Aorta (tissue), 5 donors: ENCODE results near the gene CUX1. TPM values are rescaled to one million over a fixed set of nuclear protein-coding genes. Genes with fewer than 3 reads are reported as not detected.

Source experiments
- ATAC-seq: fragments of 200-7000 bp; cut with Tn5 transposase; one replicate; pipeline ENCODE4 v1.9.1; 2022; ENCODE audit warnings: moderate library complexity; ENCODE audit not compliant: low FRiP score
- DNase-seq, 2 donors: peaks; one replicate each; pipeline ENCODE4 v3.0.0-alpha.2; 2020
- H3K27ac ChIP-seq, 2 donors: one replicate each; pipeline ENCODE4 v1.5.1; 2013; ENCODE audit warnings: low read length in 2 of 2, mild to moderate bottlenecking in 2 of 2, moderate library complexity in 2 of 2, control low read depth in 1 of 2, inconsistent platforms in 1 of 2, low read depth in 1 of 2
- H3K27me3 ChIP-seq, 2 donors: one replicate each; pipeline ENCODE4 v1.6.1; 2013; ENCODE audit warnings: control low read depth in 1 of 2, low read length in 1 of 2, mild to moderate bottlenecking in 1 of 2, moderate library complexity in 1 of 2; ENCODE audit not compliant: insufficient read depth in 2 of 2, control insufficient read depth in 1 of 2
- H3K36me3 ChIP-seq, 2 donors: one replicate each; pipeline ENCODE4 v1.6.1; 2013; ENCODE audit warnings: control low read depth in 1 of 2, low read length in 1 of 2, mild to moderate bottlenecking in 1 of 2; ENCODE audit not compliant: insufficient read depth in 2 of 2, control insufficient read depth in 1 of 2
- H3K4me1 ChIP-seq, 2 donors: one replicate each; pipeline ENCODE4 v1.6.1; 2013; ENCODE audit warnings: low read length in 2 of 2, control low read depth in 1 of 2, mild to moderate bottlenecking in 1 of 2, moderate library complexity in 1 of 2; ENCODE audit not compliant: insufficient read depth in 2 of 2, control insufficient read depth in 1 of 2
- H3K4me3 ChIP-seq, 2 donors: one replicate each; pipeline ENCODE4 v1.5.1; 2013; ENCODE audit warnings: low read length in 2 of 2, control low read depth in 1 of 2, mild to moderate bottlenecking in 1 of 2
- H3K9me3 ChIP-seq: one replicate; pipeline ENCODE4 v1.6.1; 2013; ENCODE audit warnings: mild to moderate bottlenecking, low read length; ENCODE audit not compliant: control insufficient read depth
- WGBS, 2 donors: extraction: QIAGEN DNeasy Blood & Tissue Kit; methylation state at CpG; one replicate each; pipeline ENCODE4 v1.1.7; 2013; 5-methylcytosine and 5-hydroxymethylcytosine counted together
- intact Hi-C, 2 donors: fragments of 100-400 bp; cut with DNase I; formaldehyde crosslinking; loops; one replicate each; pipeline versions ENCODE4 v1.14.2 to v1.15.0; 2022
- polyA plus RNA-seq, 2 donors: library from polyadenylated mRNA; stranded (reverse); fragments of 200-250 nt; gene quantifications; one replicate each; pipeline ENCODE4 v1.2.3, GENCODE V29; 2013
- total RNA-seq, 2 donors: library from RNA; stranded (reverse); fragmentation: NEBNext Ultra II Directional; extraction: Animal tissue kit (Norgen Biotek cat#: 25700); gene quantifications; one replicate each; pipeline ENCODE4 v1.2.1, GENCODE V29; 2021
- donor health status: healthy with polysubstance abuse.
- donor health status: Bipolar disorder and iron deficiency.
- donor health status: DM: no; HTN: no; CAD: no.
- donor health status: DM: no; HTN: no; CAD: no.
- donor health status: DM: yes; HTN: yes; CAD: no.

Gene CUX1
- total and polyA plus RNA-seq, 4 donors: 51.6 to 159 (median 94.1) TPM

DNA sequence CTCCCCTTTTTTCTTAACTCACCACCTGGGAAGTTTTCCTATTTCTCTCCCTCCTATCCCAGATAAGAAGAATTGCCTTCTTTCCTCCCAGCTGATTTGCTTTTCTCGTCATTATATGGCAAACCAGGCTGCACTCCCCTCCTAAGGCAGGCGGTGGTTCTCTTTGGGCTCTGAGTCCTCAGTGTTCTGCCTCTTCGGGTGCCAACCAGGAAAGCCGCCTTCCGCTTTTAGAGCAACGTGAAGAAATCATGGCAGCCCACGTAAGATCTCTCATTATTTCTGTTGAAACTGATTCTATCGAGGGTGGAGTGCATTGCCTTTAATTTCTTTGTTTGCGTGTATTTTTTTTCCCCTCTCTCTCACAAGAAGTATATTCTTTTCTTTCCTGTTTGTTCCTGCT, 141.9 kb downstream of the CUX1 start:
- H3K27ac ChIP-seq: no peak overlapping the region
- DNase-seq: no peak
- intact Hi-C loops: no loop called here
- 86 to 87% methylated on average over 9 of the region's 9 CpGs for WGBS, 2 donors
- H3K27me3 ChIP-seq: no peaks in the 10 kb centered on the region
- no peaks in the 10 kb centered on the region for H3K4me1 ChIP-seq
- no peak for ATAC-seq
- no peak overlapping the region for H3K4me3 ChIP-seq
- no peaks in the 10 kb centered on the region for H3K36me3 ChIP-seq
- H3K9me3 ChIP-seq: no peaks in the 10 kb centered on the region

DNA sequence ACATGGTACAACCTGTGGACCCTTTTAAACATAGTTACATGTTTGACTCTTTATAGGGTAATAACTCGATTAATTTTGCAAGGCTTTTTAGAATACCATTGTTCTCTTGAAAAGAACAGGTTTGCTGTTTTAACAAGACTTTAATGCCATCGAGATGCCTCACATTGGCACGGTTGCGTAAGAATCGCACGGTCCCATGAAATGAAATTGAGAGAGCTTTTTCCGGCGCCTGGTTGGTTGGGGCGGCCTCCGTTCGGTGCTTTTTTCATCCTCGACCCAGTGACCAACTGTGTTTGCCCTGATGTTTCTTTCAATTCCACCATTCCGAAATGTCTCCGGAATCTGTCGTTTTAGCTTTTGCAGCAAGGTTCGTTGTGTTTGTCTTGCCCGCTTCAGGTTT, 142.4 kb downstream of the CUX1 start:
- Histone ChIP-seq H3K4me3 (no peak overlapping the region), H3K27ac (no peak overlapping the region), H3K27me3 (no peaks in the 10 kb centered on the region), H3K4me1 (no peaks in the 10 kb centered on the region), H3K9me3 (no peaks in the 10 kb centered on the region), H3K36me3 (no peaks in the 10 kb centered on the region)
- 97% methylated on average over 17 of the region's 17 CpGs for WGBS, 2 donors
- intact Hi-C loops: loop anchor here in 1 of 2 donors (1.0 kb wide), 1 partner anchor 19 kb away; no protein-coding TSS in a partner anchor
- no peak for ATAC-seq
- DNase-seq: no peak

DNA sequence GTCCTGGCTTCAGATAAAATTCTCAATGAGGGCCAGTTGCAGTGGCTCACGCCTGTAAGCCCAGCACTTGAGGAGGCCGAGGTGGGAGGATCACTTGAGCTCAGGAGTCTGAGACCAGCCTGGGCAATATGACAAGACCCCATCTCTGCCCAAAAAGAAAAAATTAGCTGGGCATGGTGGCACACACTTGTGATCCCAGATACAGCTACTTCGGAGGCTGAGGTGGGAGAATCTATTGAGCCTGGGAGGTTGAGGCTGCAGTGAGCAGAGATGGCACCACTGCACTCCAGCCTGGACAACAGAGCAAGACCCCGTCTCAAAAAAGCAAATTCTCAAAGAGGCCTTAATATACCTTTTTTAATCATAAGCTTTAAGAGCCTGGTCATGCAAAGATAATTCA, 142.9 kb downstream of the CUX1 start:
- no peak for DNase-seq

DNA sequence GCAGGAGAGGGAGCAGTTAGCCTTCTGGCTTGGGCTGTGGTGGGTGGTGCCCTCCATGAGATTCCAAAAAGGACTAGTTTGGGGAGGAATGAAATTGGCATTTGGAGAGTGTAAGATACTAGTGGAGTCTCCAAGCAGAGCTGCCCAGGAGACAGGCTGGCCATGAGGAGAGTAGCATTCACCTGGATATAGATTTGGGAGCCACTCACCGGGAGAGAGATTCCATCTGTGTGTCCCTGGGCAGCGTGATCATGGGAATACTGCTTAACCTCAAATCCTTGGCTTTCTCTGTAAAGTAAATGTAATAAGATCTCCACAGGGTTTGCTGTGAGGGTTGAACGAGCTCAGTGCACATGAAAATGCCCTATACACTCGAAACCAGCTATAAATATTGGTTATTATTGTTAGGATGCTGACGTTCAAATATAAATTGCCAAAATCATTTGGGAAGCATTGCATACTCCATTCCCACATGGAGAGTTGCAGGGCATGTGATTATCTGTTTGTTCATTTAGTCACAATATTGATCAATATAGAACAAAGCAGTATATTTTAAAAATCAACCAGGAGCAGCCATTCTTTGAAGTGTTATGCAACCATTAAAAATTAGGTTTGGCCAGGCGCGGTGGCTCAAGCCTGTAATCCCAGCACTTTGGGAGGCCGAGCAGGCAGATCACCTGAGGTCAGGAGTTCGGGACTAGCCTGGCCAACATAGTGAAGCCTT, 143.7 kb downstream of the CUX1 start:
- intact Hi-C loops: loop anchor here in 1 of 2 donors (1.0 kb wide), 1 partner anchor 18 kb away; no protein-coding TSS in a partner anchor
- no peaks in the 10 kb centered on the region for H3K27me3 ChIP-seq
- no peaks in the 10 kb centered on the region for H3K36me3 ChIP-seq
- no peak for DNase-seq
- 33 to 34% methylated on average over 9 of the region's 9 CpGs for WGBS, 2 donors
- no peaks in the 10 kb centered on the region for H3K4me1 ChIP-seq
- no peak overlapping the region for H3K4me3 ChIP-seq
- peak; percentile 37 for ATAC-seq
- H3K9me3 ChIP-seq: no peaks in the 10 kb centered on the region
- no peak overlapping the region for H3K27ac ChIP-seq

More for the DNA sequence above, 142.9 kb downstream of the CUX1 start:
- 98 to 100% methylated on average over 4 of the region's 4 CpGs for WGBS, 2 donors
- Histone ChIP-seq H3K27ac (no peak overlapping the region), H3K4me1 (no peaks in the 10 kb centered on the region), H3K4me3 (no peak overlapping the region), H3K9me3 (no peaks in the 10 kb centered on the region), H3K27me3 (no peaks in the 10 kb centered on the region), H3K36me3 (no peaks in the 10 kb centered on the region)
- ATAC-seq: no peak
- intact Hi-C loops: loop anchor here in 1 of 2 donors (1.0 kb wide), 1 partner anchor 19 kb away; no protein-coding TSS in a partner anchor

DNA sequence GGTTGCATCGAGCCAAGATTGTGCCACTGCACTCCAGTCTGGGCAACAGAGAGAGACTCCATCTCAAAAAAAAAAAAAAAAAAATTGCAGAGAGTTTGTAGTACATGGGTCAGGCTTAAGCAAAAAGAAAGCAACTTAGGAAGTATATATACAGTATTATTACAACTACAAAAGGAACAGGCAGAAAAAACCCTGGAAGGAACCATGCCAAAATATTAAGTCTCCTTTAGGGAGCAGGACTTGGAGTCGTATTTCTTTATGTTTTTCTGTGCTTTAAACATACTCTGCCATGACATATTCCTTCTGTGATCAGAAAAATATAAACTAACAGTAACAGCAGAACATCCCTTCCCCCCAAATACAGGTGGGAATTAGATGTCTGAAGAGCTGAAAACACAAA, 144.4 kb downstream of the CUX1 start:
- no peak for ATAC-seq
- WGBS, 2 donors: 2 to 15% methylated on average over 2 of the region's 2 CpGs
- no peak overlapping the region for H3K27ac ChIP-seq

DNA sequence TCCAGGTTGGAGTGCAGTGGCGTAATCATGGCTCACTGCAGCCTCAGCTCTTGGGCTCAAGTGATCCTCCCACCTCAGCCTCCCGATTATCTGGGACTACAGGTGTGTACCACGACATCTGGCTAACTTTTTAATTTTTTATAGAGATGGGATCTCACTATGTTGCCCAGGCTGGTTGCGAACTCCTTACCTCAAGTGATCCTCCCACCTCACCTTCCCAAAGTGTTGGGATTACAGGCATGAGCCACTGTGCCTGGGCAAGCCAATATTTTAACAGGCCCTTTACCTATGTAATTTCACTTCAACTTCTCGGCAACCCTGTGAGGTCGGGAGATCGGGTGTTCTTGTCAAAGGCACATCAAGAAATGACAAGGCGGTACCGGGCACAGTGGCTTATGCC, 146.3 kb downstream of the CUX1 start:
- no peak for DNase-seq
- no peaks in the 10 kb centered on the region for H3K9me3 ChIP-seq
- H3K27me3 ChIP-seq: no peaks in the 10 kb centered on the region
- no peak overlapping the region for H3K4me3 ChIP-seq
- no peak overlapping the region for H3K27ac ChIP-seq
- intact Hi-C loops: no loop called here
- H3K36me3 ChIP-seq: no peaks in the 10 kb centered on the region
- no peak for ATAC-seq
- H3K4me1 ChIP-seq: no peaks in the 10 kb centered on the region
- 95 to 97% methylated on average over 9 of the region's 9 CpGs for WGBS, 2 donors

More for the DNA sequence above, 144.4 kb downstream of the CUX1 start:
- intact Hi-C loops: no loop called here
- H3K9me3 ChIP-seq: no peaks in the 10 kb centered on the region
- no peaks in the 10 kb centered on the region for H3K4me1 ChIP-seq
- no peak overlapping the region for H3K4me3 ChIP-seq
- no peak for DNase-seq
- H3K27me3 ChIP-seq: no peaks in the 10 kb centered on the region
- H3K36me3 ChIP-seq: no peaks in the 10 kb centered on the region

DNA sequence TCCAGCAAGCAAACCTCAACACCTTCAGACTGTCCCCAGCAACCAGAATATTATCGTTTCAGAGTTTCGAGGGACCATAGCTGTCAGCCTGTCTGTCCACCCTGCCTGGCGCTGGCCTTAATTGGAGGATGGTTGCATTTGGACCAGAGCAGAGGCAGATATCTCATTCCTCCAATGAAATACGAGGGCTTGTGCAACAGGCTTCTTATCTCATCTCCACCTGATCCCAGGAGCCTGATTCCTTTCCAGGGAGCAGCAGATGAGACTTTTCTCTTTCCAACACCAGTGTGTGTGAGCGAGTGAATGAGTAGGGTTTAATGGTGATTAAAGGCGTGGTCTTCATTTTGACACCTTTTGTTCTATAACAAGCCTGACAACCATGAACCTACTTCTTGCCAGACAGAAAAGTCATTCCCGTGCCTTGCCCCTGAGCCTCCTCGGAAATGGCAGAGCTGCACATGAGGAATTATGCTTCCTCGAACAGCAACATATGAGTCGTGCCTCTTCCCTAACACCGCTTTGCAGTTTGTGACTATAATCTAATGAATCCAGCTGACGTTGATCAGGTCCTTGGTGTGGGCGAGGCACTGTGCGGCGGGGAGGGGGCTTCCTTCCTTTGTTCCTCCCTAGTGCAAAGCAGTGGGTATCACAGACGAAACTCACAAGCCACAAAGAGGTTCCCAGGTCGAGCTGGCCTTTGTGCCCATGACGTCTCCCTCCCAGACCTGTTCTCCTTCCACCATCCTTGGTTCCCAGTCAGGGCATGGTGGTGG, 147.4 kb downstream of the CUX1 start:
- no peak for ATAC-seq
- Histone ChIP-seq H3K27ac (no peak overlapping the region), H3K27me3 (no peaks in the 10 kb centered on the region), H3K9me3 (no peaks in the 10 kb centered on the region), H3K4me1 (no peaks in the 10 kb centered on the region), H3K4me3 (no peak overlapping the region), H3K36me3 (no peaks in the 10 kb centered on the region)
- DNase-seq: no peak
- WGBS, 2 donors: 87 to 91% methylated on average over 18 of the region's 18 CpGs
- intact Hi-C loops: no loop called here

DNA sequence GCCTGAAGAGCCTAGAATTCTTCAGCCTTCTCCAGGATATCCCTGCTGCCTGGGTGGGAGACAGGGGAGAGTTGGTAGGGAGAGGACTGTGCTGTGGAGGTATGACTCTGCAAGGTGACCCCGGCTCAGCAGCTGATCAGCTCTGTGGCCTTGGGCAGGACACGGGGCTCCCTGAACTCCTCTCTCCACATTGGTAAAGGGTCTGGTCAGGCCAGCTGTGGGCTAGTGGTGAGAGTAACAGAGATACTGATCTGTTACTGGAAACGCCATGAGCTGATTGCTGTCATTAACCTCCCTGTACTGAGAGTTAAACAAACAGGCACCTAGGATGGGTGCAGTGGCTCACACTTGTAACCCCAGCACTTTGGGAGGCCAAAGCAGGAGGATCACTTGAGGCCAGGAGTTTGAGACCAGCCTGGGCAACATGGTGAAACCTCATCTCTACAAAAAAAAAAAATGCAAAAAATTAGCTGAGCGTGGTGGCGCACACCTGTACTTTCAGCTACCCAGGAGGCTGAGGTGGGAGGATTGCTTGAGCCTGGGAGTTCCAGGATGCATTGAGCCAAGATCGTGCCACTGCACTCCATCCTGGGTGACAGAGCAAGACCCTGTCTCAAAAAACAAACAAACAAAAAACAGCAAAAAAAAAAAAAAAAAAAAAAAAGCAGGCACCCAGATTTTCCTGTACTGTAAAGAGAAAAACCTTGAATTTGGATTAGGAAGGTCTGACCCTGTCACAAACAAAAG, 151.5 kb downstream of the CUX1 start:
- DNase-seq (no peak), ATAC-seq (no peak)
- WGBS, 2 donors: 88 to 92% methylated on average over 6 of the region's 6 CpGs
- Histone ChIP-seq H3K9me3 (no peaks in the 10 kb centered on the region), H3K36me3 (no peaks in the 10 kb centered on the region), H3K27me3 (no peaks in the 10 kb centered on the region), H3K27ac (no peak overlapping the region), H3K4me3 (no peak overlapping the region), H3K4me1 (no peaks in the 10 kb centered on the region)
- intact Hi-C loops: no loop called here
